HEK293 (cell line): ENCODE results near the gene WWOX.

Experiments
- CTCF ChIA-PET: fragments of 350-600 bp; formaldehyde crosslinking; extraction: SDS; loops from one replicate; lab custom pipeline; 2021; ENCODE audit warnings: antibody characterized with exemption; lab: Yijun Ruan, JAX
- POLR2A ChIA-PET: fragments of 300-600 bp; formaldehyde crosslinking; extraction: SDS; loops from one replicate; lab custom pipeline; 2020; ENCODE audit warnings: antibody characterized with exemption, inconsistent platforms; lab: Yijun Ruan, JAX
- H3K27ac ChIP-seq: fragments of 200-500 bp; sonication (Bioruptor generic); 2 replicates; pipeline ENCODE4 v1.5.1; 2014; ENCODE audit warnings: low read depth, low read length, control low read depth, inconsistent platforms; ENCODE audit errors: extremely low read depth
- H3K36me3 ChIP-seq, 2 experiments: fragments of 200-500 bp in 1 of 2; sonication (Bioruptor generic) in 1 of 2; 1 replicate in 1 of 2; 2 replicates in 1 of 2; pipeline ENCODE4 v1.5.1; 2014 to 2017; ENCODE audit warnings: inconsistent platforms in 2 of 2, low read length in 2 of 2; ENCODE audit not compliant: control insufficient read depth in 2 of 2, insufficient read depth in 1 of 2
- H3K4me1 ChIP-seq: fragments of 200-500 bp; sonication (Bioruptor generic); 2 replicates; pipeline ENCODE4 v1.5.1; 2014; ENCODE audit warnings: mild to moderate bottlenecking, low read length, inconsistent platforms; ENCODE audit not compliant: control insufficient read depth, insufficient read depth
- H3K4me3 ChIP-seq: 2 replicates; pipeline ENCODE4 v1.5.1; 2011; ENCODE audit warnings: low read depth, mild to moderate bottlenecking, control low read depth, low read length, moderate library complexity
- H3K9me3 ChIP-seq: fragments of 200-500 bp; sonication (Bioruptor generic); 2 replicates; pipeline ENCODE4 v1.5.1; 2014; ENCODE audit warnings: low read depth, low read length, inconsistent platforms; ENCODE audit not compliant: control insufficient read depth, insufficient read depth
- BCL11A ChIP-seq: fragments of 450-650 bp; formaldehyde crosslinking; IDR thresholded peaks from 2 replicates; pipeline ENCODE4 v1.5.1; 2016; ENCODE audit warnings: low read depth, missing biosample characterization, missing genetic modification characterization
- EGR2 ChIP-seq: fragments of 450-650 bp; formaldehyde crosslinking; IDR thresholded peaks from 2 replicates; pipeline ENCODE4 v1.5.1; 2016; ENCODE audit warnings: low read depth, missing biosample characterization, missing genetic modification characterization
- FEZF1 ChIP-seq: fragments of 450-650 bp; formaldehyde crosslinking; IDR thresholded peaks from 2 replicates; pipeline ENCODE4 v1.5.1; 2016; ENCODE audit warnings: missing biosample characterization, missing genetic modification characterization
- GFI1B ChIP-seq: fragments of 450-650 bp; formaldehyde crosslinking; IDR thresholded peaks from 2 replicates; pipeline ENCODE4 v1.5.1; 2016; ENCODE audit warnings: missing biosample characterization, missing genetic modification characterization
- GLIS2 ChIP-seq: fragments of 450-650 bp; formaldehyde crosslinking; IDR thresholded peaks from 2 replicates; pipeline ENCODE4 v1.5.1; 2016; ENCODE audit warnings: missing biosample characterization, missing genetic modification characterization
- KLF9 ChIP-seq: fragments of 450-650 bp; formaldehyde crosslinking; IDR thresholded peaks from 2 replicates; pipeline ENCODE4 v1.5.1; 2016; ENCODE audit warnings: missing biosample characterization, missing genetic modification characterization, low read depth
- YY2 ChIP-seq: fragments of 450-650 bp; formaldehyde crosslinking; IDR thresholded peaks from 2 replicates; pipeline ENCODE4 v1.5.1; 2016; ENCODE audit warnings: missing biosample characterization, missing genetic modification characterization
- ZBTB1 ChIP-seq: fragments of 450-650 bp; formaldehyde crosslinking; IDR thresholded peaks from 2 replicates; pipeline ENCODE4 v1.5.1; 2016; ENCODE audit warnings: missing biosample characterization, missing genetic modification characterization
- ZEB2 ChIP-seq: fragments of 450-650 bp; formaldehyde crosslinking; IDR thresholded peaks from 2 replicates; pipeline ENCODE4 v1.5.1; 2016; ENCODE audit warnings: missing biosample characterization, missing genetic modification characterization
- ZFP37 ChIP-seq: fragments of 450-650 bp; formaldehyde crosslinking; IDR thresholded peaks from 2 replicates; pipeline ENCODE4 v1.5.1; 2016; ENCODE audit warnings: missing biosample characterization, missing genetic modification characterization
- ZNF202 ChIP-seq: fragments of 450-650 bp; formaldehyde crosslinking; IDR thresholded peaks from 2 replicates; pipeline ENCODE4 v1.5.1; 2016; ENCODE audit warnings: missing biosample characterization, missing genetic modification characterization, borderline replicate concordance
- ZNF23 ChIP-seq: fragments of 450-650 bp; formaldehyde crosslinking; IDR thresholded peaks from 2 replicates; pipeline ENCODE4 v1.5.1; 2016; ENCODE audit warnings: missing biosample characterization, missing genetic modification characterization, borderline replicate concordance
- ZNF239 ChIP-seq: fragments of 450-650 bp; formaldehyde crosslinking; IDR thresholded peaks from 2 replicates; pipeline ENCODE4 v1.5.1; 2016; ENCODE audit warnings: missing biosample characterization, missing genetic modification characterization
- ZNF248 ChIP-seq: fragments of 450-650 bp; formaldehyde crosslinking; IDR thresholded peaks from 2 replicates; pipeline ENCODE4 v1.5.1; 2017; ENCODE audit warnings: missing biosample characterization, missing genetic modification characterization
- ZNF394 ChIP-seq: fragments of 450-650 bp; formaldehyde crosslinking; IDR thresholded peaks from 2 replicates; pipeline ENCODE4 v1.5.1; 2016; ENCODE audit warnings: missing biosample characterization, missing genetic modification characterization, mild to moderate bottlenecking, moderate library complexity, borderline replicate concordance
- ZNF404 ChIP-seq: fragments of 450-650 bp; formaldehyde crosslinking; IDR thresholded peaks from 2 replicates; pipeline ENCODE4 v1.5.1; 2017; ENCODE audit warnings: missing biosample characterization, missing genetic modification characterization
- ZNF610 ChIP-seq: fragments of 450-650 bp; formaldehyde crosslinking; IDR thresholded peaks from 2 replicates; pipeline ENCODE4 v1.5.1; 2016; ENCODE audit warnings: missing biosample characterization, missing genetic modification characterization, borderline replicate concordance
- ZNF660 ChIP-seq: fragments of 450-650 bp; IDR thresholded peaks from 2 replicates; pipeline ENCODE4 v1.5.1; 2018; ENCODE audit warnings: missing biosample characterization, mild to moderate bottlenecking, missing genetic modification characterization
- ZNF701 ChIP-seq: fragments of 450-650 bp; formaldehyde crosslinking; IDR thresholded peaks from 2 replicates; pipeline ENCODE4 v1.5.1; 2016; ENCODE audit warnings: missing biosample characterization, missing genetic modification characterization
- ZNF76 ChIP-seq: fragments of 450-650 bp; formaldehyde crosslinking; IDR thresholded peaks from 2 replicates; pipeline ENCODE4; 2016; ENCODE audit warnings: low read depth, missing biosample characterization, missing genetic modification characterization, borderline replicate concordance
- ZNF785 ChIP-seq: fragments of 450-650 bp; formaldehyde crosslinking; IDR thresholded peaks from 2 replicates; pipeline ENCODE4 v1.5.1; 2016; ENCODE audit warnings: missing biosample characterization, missing genetic modification characterization
- TF ChIP-seq, protein P1 (sequence below): fragments of 450-650 bp; formaldehyde crosslinking; optimal IDR thresholded peaks from 2 replicates; pipeline ENCODE3; 2016; ENCODE audit warnings: missing biosample characterization, mild to moderate bottlenecking, missing genetic modification characterization
- TF ChIP-seq, protein P2 (sequence below): fragments of 450-650 bp; formaldehyde crosslinking; IDR thresholded peaks from 2 replicates; pipeline ENCODE4 v1.5.1; 2016; ENCODE audit warnings: missing biosample characterization, missing genetic modification characterization
- TF ChIP-seq, protein P3 (sequence below): fragments of 450-650 bp; formaldehyde crosslinking; IDR thresholded peaks from 2 replicates; pipeline ENCODE4 v1.5.1; 2016; ENCODE audit warnings: missing biosample characterization, missing genetic modification characterization
- TF ChIP-seq, protein P4 (sequence below): fragments of 450-650 bp; formaldehyde crosslinking; IDR thresholded peaks from 2 replicates; pipeline ENCODE4 v1.5.1; 2016; ENCODE audit warnings: missing biosample characterization, missing genetic modification characterization

The WWOX gene

DNA sequence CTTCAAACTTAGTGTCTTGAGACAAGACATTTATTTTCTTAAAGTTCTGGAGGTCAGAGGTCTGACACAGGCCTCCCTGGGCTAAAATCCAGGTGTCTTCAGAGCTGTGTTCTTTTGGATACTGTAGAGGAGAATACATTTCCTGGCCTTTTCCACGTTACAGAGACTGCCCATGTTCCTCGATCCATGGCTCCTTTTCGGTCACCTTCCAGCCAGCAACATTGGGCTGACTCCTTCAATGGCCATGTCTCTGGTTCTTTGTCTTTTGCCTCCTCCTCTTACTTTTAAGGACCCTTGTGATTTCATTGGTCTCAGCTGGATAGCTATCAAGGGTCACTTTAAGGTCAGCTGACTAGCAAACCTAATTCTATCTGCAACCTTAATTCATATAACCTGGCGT, 212.4 kb downstream of the WWOX start (continued):
- no peak for TF ChIP-seq ZNF404 (tag by site-specific recombination)
- TF ChIP-seq ZNF23 (tag by site-specific recombination), result no peak
- no peak for TF ChIP-seq KLF9 (tag by site-specific recombination)
- TF ChIP-seq, protein P1, sequence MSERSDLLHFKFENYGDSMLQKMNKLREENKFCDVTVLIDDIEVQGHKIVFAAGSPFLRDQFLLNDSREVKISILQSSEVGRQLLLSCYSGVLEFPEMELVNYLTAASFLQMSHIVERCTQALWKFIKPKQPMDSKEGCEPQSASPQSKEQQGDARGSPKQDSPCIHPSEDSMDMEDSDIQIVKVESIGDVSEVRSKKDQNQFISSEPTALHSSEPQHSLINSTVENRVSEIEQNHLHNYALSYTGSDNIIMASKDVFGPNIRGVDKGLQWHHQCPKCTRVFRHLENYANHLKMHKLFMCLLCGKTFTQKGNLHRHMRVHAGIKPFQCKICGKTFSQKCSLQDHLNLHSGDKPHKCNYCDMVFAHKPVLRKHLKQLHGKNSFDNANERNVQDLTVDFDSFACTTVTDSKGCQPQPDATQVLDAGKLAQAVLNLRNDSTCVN (tag by site-specific recombination), result no peak
- no peak for TF ChIP-seq ZNF76 (tag by site-specific recombination)
- no peak for TF ChIP-seq ZNF239 (tag by site-specific recombination)
- no peak for TF ChIP-seq ZEB2 (tag by site-specific recombination)
- TF ChIP-seq, protein P2, sequence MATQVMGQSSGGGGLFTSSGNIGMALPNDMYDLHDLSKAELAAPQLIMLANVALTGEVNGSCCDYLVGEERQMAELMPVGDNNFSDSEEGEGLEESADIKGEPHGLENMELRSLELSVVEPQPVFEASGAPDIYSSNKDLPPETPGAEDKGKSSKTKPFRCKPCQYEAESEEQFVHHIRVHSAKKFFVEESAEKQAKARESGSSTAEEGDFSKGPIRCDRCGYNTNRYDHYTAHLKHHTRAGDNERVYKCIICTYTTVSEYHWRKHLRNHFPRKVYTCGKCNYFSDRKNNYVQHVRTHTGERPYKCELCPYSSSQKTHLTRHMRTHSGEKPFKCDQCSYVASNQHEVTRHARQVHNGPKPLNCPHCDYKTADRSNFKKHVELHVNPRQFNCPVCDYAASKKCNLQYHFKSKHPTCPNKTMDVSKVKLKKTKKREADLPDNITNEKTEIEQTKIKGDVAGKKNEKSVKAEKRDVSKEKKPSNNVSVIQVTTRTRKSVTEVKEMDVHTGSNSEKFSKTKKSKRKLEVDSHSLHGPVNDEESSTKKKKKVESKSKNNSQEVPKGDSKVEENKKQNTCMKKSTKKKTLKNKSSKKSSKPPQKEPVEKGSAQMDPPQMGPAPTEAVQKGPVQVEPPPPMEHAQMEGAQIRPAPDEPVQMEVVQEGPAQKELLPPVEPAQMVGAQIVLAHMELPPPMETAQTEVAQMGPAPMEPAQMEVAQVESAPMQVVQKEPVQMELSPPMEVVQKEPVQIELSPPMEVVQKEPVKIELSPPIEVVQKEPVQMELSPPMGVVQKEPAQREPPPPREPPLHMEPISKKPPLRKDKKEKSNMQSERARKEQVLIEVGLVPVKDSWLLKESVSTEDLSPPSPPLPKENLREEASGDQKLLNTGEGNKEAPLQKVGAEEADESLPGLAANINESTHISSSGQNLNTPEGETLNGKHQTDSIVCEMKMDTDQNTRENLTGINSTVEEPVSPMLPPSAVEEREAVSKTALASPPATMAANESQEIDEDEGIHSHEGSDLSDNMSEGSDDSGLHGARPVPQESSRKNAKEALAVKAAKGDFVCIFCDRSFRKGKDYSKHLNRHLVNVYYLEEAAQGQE (tag by site-specific recombination), result no peak
- TF ChIP-seq ZNF202 (tag by site-specific recombination), result no peak
- no peak for TF ChIP-seq ZNF248

DNA sequence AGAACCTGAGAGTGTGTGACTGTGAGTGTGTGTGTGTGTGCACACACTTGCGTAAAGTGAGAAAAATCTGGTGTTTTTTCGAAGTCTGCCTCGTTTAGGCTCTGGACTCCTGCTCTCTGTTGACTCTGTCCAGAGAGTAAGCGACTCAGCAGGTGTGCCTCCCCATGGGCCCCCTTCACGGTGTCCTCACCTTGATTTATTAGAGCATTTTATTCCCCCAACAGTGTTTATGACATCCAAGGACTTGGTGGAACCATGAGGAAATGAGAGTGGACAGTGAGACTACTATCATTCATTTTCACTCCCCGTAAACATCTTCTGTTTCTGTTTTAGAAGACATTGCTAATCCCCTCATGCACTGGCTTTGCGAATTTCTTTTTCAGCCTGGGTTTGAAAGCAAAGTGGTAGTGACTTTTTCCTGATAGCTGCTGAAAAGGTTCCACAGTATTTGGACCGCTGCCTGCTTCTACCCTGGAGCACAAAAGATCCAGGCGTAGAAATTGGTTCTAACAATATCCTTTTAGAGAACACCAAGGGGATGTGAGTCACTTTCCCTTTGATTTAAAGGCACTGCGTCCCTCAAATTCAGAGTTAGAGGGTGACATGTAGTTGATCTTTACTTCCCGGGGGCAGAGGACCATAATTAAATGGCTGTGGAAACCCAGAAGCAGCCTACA, 218.2 kb downstream of the WWOX start:
- Histone ChIP-seq H3K27ac (no peak overlapping the region), H3K4me1 (no peaks in the 10 kb centered on the region), H3K36me3 (no peaks in the 10 kb centered on the region), H3K9me3 (no peaks in the 10 kb centered on the region), H3K4me3 (no peak overlapping the region)
- TF ChIP-seq, protein P3, sequence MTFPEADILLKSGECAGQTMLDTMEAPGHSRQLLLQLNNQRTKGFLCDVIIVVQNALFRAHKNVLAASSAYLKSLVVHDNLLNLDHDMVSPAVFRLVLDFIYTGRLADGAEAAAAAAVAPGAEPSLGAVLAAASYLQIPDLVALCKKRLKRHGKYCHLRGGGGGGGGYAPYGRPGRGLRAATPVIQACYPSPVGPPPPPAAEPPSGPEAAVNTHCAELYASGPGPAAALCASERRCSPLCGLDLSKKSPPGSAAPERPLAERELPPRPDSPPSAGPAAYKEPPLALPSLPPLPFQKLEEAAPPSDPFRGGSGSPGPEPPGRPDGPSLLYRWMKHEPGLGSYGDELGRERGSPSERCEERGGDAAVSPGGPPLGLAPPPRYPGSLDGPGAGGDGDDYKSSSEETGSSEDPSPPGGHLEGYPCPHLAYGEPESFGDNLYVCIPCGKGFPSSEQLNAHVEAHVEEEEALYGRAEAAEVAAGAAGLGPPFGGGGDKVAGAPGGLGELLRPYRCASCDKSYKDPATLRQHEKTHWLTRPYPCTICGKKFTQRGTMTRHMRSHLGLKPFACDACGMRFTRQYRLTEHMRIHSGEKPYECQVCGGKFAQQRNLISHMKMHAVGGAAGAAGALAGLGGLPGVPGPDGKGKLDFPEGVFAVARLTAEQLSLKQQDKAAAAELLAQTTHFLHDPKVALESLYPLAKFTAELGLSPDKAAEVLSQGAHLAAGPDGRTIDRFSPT (tag by site-specific recombination), result no peak
- 0 out of 2 replicates have a peak, but pooled peaks have one; percentile 8 for TF ChIP-seq FEZF1 (tag by site-specific recombination)
- CTCF ChIA-PET, result no interaction called here
- POLR2A ChIA-PET, result no interaction called here

DNA sequence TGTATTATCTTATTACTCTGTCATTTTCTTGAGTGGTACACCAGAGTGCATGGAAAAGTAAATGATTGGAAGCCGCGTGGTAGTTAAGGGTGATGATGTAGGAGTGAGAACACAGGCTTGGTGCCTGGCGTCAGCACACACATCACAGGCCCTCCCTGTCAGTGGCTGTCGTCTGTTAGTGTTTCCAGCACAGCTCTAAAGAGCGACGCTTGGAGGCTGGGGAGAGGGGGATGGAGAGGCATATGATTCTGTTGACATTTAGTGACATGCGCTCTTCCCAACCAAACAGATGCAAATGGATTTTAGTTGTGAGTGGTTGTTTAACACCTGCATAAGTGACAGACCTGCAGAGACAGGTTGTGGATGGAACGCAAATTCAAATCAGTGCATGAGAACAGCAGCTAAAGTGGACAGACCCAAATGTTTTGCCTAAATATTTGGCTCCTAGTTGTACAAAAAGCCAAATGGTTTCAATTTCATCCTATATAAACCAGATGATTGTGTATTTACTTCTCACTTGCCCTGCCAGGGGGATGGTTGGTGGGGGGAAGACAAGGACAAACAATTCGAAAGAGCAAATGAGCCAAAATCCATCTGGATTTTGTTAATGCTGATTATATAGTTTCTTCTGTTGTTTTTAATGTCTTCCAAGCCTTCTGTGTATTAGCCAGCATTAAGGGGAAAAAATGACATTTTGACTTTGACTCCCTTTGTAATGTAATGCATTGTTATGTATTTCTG, 222.3 kb downstream of the WWOX start:
- Histone ChIP-seq H3K4me3 (no peak overlapping the region), H3K27ac (no peak overlapping the region), H3K9me3 (no peaks in the 10 kb centered on the region), H3K4me1 (peaks cover 15% of the 10 kb centered on the region; the same call in 1 of the 2 replicates), H3K36me3 (no peaks in the 10 kb centered on the region)
- POLR2A ChIA-PET, result no interaction called here
- no peak for TF ChIP-seq ZFP37
- no peak for TF ChIP-seq ZNF394 (tag by site-specific recombination)
- no peak for TF ChIP-seq YY2 (tag by site-specific recombination)
- TF ChIP-seq, protein P4, sequence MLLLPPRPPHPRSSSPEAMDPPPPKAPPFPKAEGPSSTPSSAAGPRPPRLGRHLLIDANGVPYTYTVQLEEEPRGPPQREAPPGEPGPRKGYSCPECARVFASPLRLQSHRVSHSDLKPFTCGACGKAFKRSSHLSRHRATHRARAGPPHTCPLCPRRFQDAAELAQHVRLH (tag by site-specific recombination), result no peak
- TF ChIP-seq ZNF404 (tag by site-specific recombination), result no peak
- no peak for TF ChIP-seq ZNF785 (tag by site-specific recombination)
- TF ChIP-seq ZBTB1, result no peak
- no peak for TF ChIP-seq BCL11A (tag by site-specific recombination)
- TF ChIP-seq GLIS2 (tag by site-specific recombination), result no peak
- no peak for TF ChIP-seq ZNF248
- no peak for TF ChIP-seq ZNF610 (tag by site-specific recombination)
- TF ChIP-seq GFI1B, result no peak
- no peak for TF ChIP-seq ZNF660 (tag by site-specific recombination)
- TF ChIP-seq ZNF701, result no peak
- no peak for TF ChIP-seq EGR2 (tag by site-specific recombination)
- CTCF ChIA-PET, result no interaction called here
